Small intestine (tissue), 7 donors: ENCODE results near the gene ZG16. TPM values are rescaled to one million over a fixed set of nuclear protein-coding genes. Genes with fewer than 3 reads are reported as not detected.
"Not testable (repeated sequence)": the region's sequence is repeated elsewhere in the genome, so short reads cannot be mapped to it uniquely, and the experiment has no call there.

Experiments used
- DNase-seq, 2 donors: peaks; one replicate each; pipeline versions ENCODE4 v3.0.0 to v3.0.0-alpha.2; 2013
- FAIRE-seq: peaks from 2 replicates; lab custom pipeline; 2012; peaks lifted over from hg19 to GRCh38; lab: Jason Lieb, UNC
- H3K27ac ChIP-seq, 3 donors: one replicate each; pipeline ENCODE4 v1.5.1; 2013; ENCODE audit warnings: low read length in 2 of 3, mild to moderate bottlenecking in 2 of 3, control low read depth in 1 of 3, inconsistent platforms in 1 of 3, low read depth in 1 of 3, moderate library complexity in 1 of 3
- H3K27me3 ChIP-seq, 3 donors: one replicate each; pipeline ENCODE4 v1.6.1; 2013; ENCODE audit warnings: low read length in 3 of 3, inconsistent platforms in 1 of 3; ENCODE audit not compliant: control insufficient read depth in 3 of 3, insufficient read depth in 3 of 3
- H3K36me3 ChIP-seq, 3 donors: one replicate each; pipeline ENCODE4 v1.6.1; 2013; ENCODE audit warnings: low read length in 3 of 3, inconsistent platforms in 1 of 3, low read depth in 1 of 3, mild to moderate bottlenecking in 1 of 3, moderate library complexity in 1 of 3; ENCODE audit not compliant: control insufficient read depth in 3 of 3, insufficient read depth in 2 of 3
- H3K4me1 ChIP-seq, 3 donors: one replicate each; pipeline ENCODE4 v1.6.1; 2013; ENCODE audit warnings: low read length in 2 of 3, inconsistent platforms in 1 of 3, low read depth in 1 of 3, mild to moderate bottlenecking in 1 of 3, moderate library complexity in 1 of 3; ENCODE audit not compliant: control insufficient read depth in 3 of 3, insufficient read depth in 2 of 3
- H3K4me3 ChIP-seq, 3 donors: one replicate each; pipeline ENCODE4 v1.5.1; 2013; ENCODE audit warnings: low read length in 3 of 3, control low read depth in 1 of 3, inconsistent platforms in 1 of 3, low read depth in 1 of 3, mild to moderate bottlenecking in 1 of 3, moderate library complexity in 1 of 3
- H3K9me3 ChIP-seq, 2 donors: one replicate each; pipeline ENCODE4 v1.6.1; 2013; ENCODE audit warnings: low read depth in 1 of 2, low read length in 1 of 2; ENCODE audit not compliant: control insufficient read depth in 2 of 2, insufficient read depth in 1 of 2
- WGBS, 3 donors: extraction: QIAGEN DNeasy Blood & Tissue Kit; methylation state at CpG; one replicate each; pipeline ENCODE4 v1.1.7; 2013; 5-methylcytosine and 5-hydroxymethylcytosine counted together
- polyA plus RNA-seq, 4 donors: library from polyadenylated mRNA; stranded (reverse) in 3 of 4; unstranded in 1 of 4; fragments of 200-250 nt in 3 of 4; fragments of 120-200 nt in 1 of 4; gene quantifications; one replicate each; pipeline versions ENCODE4 v1.2.1 to v1.2.3, GENCODE V29; 2013
- donor health status: healthy with polysubstance abuse.
- donor health status: control.
- donor health status: control.
- donor health status: Bipolar disorder and iron deficiency.
- donor health status: healthy.

ZG16 gene
- polyA plus RNA-seq, 4 donors: 4.8 to 186 (median 47.4) TPM

GRCh38 chr16:29737713-29738112 is 40.3 kb upstream of the ZG16 start:
- DNase-seq (peak; percentile 32 to 70), FAIRE-seq (no peak)
- 13 to 46% (median 46%) methylated on average over 5 of the region's 5 CpGs for WGBS, 3 donors
- Histone ChIP-seq H3K27ac (no peak overlapping the region), H3K36me3 (no peaks in the 10 kb centered on the region), H3K4me1 (peaks cover 0 to 42% (median 2%) of the 10 kb centered on the region in 3 donors), H3K27me3 (no peaks in the 10 kb centered on the region), H3K9me3 (peaks cover 0 to 13% of the 10 kb centered on the region in 2 donors), H3K4me3 (no peak overlapping the region)

- DNase-seq (no peak), FAIRE-seq (no peak)
- Histone ChIP-seq H3K4me1 (peaks cover 0 to 42% (median 2%) of the 10 kb centered on the region in 3 donors), H3K36me3 (no peaks in the 10 kb centered on the region), H3K27ac (no peak overlapping the region), H3K27me3 (no peaks in the 10 kb centered on the region), H3K4me3 (no peak overlapping the region), H3K9me3 (peaks cover 0 to 13% of the 10 kb centered on the region in 2 donors)
- 35 to 51% (median 41%) methylated on average over 2 of the region's 2 CpGs for WGBS, 3 donors
These were observed 39.5 kb upstream of the ZG16 start for GRCh38 chr16:29738514-29738913.

- not testable (repeated sequence) for FAIRE-seq, H3K4me3 ChIP-seq
These were observed 38.0 kb upstream of the ZG16 start for GRCh38 chr16:29739927-29740629.

GRCh38 chr16:29740630-29741015 is 37.4 kb upstream of the ZG16 start:
- Histone ChIP-seq H3K4me1 (peaks cover 0 to 42% (median 2%) of the 10 kb centered on the region in 3 donors), H3K27ac (peak overlapping the region in 2 of 3 donors; percentile 17 to 57), H3K9me3 (peaks cover 0 to 13% of the 10 kb centered on the region in 2 donors)
- DNase-seq: peak in 1 of 2 donors; percentile 57
- H3K4me3 ChIP-seq, H3K27me3 ChIP-seq, FAIRE-seq, H3K36me3 ChIP-seq: not testable (repeated sequence)
- WGBS, 3 donors: 48 to 73% (median 57%) methylated on average over 11 of the region's 11 CpGs

More at GRCh38 chr16:29739927-29740629, 38.0 kb upstream of the ZG16 start:
- H3K27ac ChIP-seq: peak overlapping the region in 2 of 3 donors; percentile 17 to 57
- H3K27me3 ChIP-seq, H3K36me3 ChIP-seq: not testable (repeated sequence)
- DNase-seq: peak in 1 of 2 donors; percentile 38
- peaks cover 0 to 13% of the 10 kb centered on the region in 2 donors for H3K9me3 ChIP-seq
- WGBS, 3 donors: 74 to 80% (median 77%) methylated on average over 6 of the region's 6 CpGs
- peaks cover 0 to 42% (median 2%) of the 10 kb centered on the region in 3 donors for H3K4me1 ChIP-seq

- Histone ChIP-seq H3K36me3 (no peaks in the 10 kb centered on the region), H3K27me3 (no peaks in the 10 kb centered on the region), H3K27ac (no peak overlapping the region), H3K9me3 (peaks cover 0 to 11% of the 10 kb centered on the region in 2 donors), H3K4me3 (no peak overlapping the region), H3K4me1 (peaks cover 0 to 33% (median 2%) of the 10 kb centered on the region in 3 donors)
- 65 to 77% (median 69%) methylated on average over 7 of the region's 7 CpGs for WGBS, 3 donors
- no peak for FAIRE-seq
- DNase-seq: no peak
These were observed 35.3 kb upstream of the ZG16 start for GRCh38 chr16:29742683-29743275.

- WGBS, 3 donors: 78 to 92% (median 81%) methylated on average over 5 of the region's 5 CpGs
- no peak for FAIRE-seq
- peaks cover 0 to 27% (median 0%) of the 10 kb centered on the region in 3 donors for H3K4me1 ChIP-seq
- no peaks in the 10 kb centered on the region for H3K27me3 ChIP-seq
- H3K36me3 ChIP-seq: no peaks in the 10 kb centered on the region
- DNase-seq: no peak
- peak overlapping the region in 1 of 3 donors; percentile 17 for H3K27ac ChIP-seq
- H3K9me3 ChIP-seq: peaks cover 0 to 5% of the 10 kb centered on the region in 2 donors
- no peak overlapping the region for H3K4me3 ChIP-seq
These were observed 34.6 kb upstream of the ZG16 start for GRCh38 chr16:29743475-29743826.

GRCh38 chr16:29743827-29744531 is 34.1 kb upstream of the ZG16 start:
- H3K4me1 ChIP-seq: peaks cover 0 to 24% (median 0%) of the 10 kb centered on the region in 3 donors
- FAIRE-seq (no peak), DNase-seq (no peak)
- 85 to 86% (median 86%) methylated on average over 19 to 21 of the region's 21 CpGs for WGBS, 3 donors
- H3K27me3 ChIP-seq: no peaks in the 10 kb centered on the region
- no peak overlapping the region for H3K4me3 ChIP-seq
- peak overlapping the region in 1 of 3 donors; percentile 78 for H3K27ac ChIP-seq
- no peaks in the 10 kb centered on the region for H3K36me3 ChIP-seq
- peaks cover 0 to 6% of the 10 kb centered on the region in 2 donors for H3K9me3 ChIP-seq

- Histone ChIP-seq H3K27ac (peak overlapping the region in 2 of 3 donors; percentile 33 to 78), H3K9me3 (peaks cover 0 to 7% of the 10 kb centered on the region in 2 donors), H3K36me3 (no peaks in the 10 kb centered on the region), H3K27me3 (no peaks in the 10 kb centered on the region), H3K4me1 (peaks cover 0 to 20% (median 0%) of the 10 kb centered on the region in 3 donors), H3K4me3 (peak overlapping the region in 2 of 3 donors; percentile 51 to 61)
- DNase-seq: no peak
- FAIRE-seq: no peak
- WGBS, 3 donors: 82 to 91% (median 85%) methylated on average over 18 to 20 of the region's 20 CpGs
These were observed 33.4 kb upstream of the ZG16 start for GRCh38 chr16:29744541-29745101.
